COLO668 (cell line): ENCODE measurements around the gene VAPA.
A peak's percentile ranks its signal among the peaks of the same experiment; 100 is the strongest.

Experiments
- DNase-seq: peaks from one replicate; lab custom pipeline; 2025; ENCODE audit not compliant: unreplicated experiment; lab: John Stamatoyannopoulos, UW

Gene VAPA

DNA sequence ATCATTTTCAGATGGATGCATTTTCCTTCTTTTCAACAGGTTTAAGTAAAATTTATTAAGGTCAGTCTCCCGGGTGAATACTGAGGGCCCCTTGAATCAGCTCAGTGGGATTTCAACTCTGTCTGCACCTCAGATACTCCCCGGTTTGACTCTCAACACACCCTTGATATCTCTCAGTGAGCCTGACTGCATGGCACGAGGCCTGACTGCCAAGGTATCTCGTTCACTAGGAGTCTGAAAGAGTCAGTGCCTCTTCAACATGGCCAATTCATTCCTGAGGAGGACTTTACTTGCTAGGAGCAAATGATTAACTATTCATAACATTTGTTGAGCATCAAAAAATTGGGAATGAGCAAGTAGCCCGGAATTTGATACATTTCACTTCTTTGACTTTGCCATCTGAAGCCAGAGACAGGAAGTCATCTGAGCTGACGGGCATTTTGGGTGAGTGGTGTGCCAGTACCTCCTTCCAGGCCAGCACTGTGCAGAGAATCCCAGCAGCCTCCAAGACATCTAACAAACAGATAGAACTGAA is 81.0 kb downstream of the VAPA start:
- no peak for DNase-seq

GRCh38 chr18:9995631-9996030 is 81.8 kb downstream of the VAPA start:
- no peak for DNase-seq

- no peak for DNase-seq
These were observed 82.3 kb downstream of the VAPA start for GRCh38 chr18:9996094-9996493.

GRCh38 chr18:9997711-9998110 is 83.9 kb downstream of the VAPA start:
- no peak for DNase-seq

DNA sequence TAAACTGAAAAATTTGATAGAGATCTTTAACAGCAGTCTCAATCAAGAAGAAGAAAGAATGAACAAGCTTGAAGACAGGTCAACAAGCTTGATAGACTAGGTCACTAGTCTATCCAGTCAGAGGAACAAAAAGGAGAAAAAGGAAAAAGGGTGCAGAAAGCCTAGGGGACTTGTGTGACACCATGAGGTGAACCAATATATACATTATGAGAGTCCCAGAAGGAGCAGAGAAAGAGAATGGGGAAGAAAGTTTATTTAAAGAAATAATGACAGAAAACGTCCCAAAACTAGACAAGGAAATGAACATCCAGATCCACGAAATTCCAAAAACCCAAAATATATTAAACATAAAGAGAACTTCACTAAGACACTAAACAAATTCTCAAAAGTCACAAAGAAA is 84.5 kb downstream of the VAPA start:
- DNase-seq: no peak

- DNase-seq: no peak
These were observed 88.5 kb downstream of the VAPA start for GRCh38 chr18:10002280-10002679.

DNA sequence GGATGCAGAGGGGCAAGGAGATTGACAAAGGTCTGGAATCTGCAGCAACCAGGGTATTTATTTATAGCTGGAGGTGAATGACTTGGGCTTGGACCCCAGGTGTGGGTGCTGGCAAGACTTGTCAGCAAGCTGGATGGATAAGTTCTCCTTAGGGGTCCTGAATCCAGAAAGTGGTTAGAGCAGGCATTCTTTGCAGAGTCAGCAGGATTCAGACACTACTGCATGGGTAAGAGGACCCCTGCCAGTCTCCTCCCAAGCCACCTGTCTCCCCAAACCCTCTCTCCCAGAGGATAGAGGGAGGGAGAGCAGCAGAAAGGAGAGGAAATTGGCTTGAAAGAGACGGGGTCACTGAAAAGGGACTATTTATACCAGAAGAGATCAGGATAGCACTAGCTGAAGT is 89.5 kb downstream of the VAPA start:
- DNase-seq: no peak

GRCh38 chr18:10003866-10004265 is 90.0 kb downstream of the VAPA start:
- DNase-seq: no peak

GRCh38 chr18:10006311-10006893 is 92.6 kb downstream of the VAPA start:
- DNase-seq: peak; percentile 29

- no peak for DNase-seq
These were observed 94.3 kb downstream of the VAPA start for GRCh38 chr18:10008006-10008647.
